Mesothelial cell of epicardium (in vitro differentiated cells): Measurements from ENCODE around the gene BRINP1. TPM values are rescaled to one million over a fixed set of nuclear protein-coding genes. Genes with fewer than 3 reads are reported as not detected.

ENCODE experiments used
- DNase-seq, 2 experiments: peaks; one replicate each; pipeline ENCODE4 v3.0.0; 2021; ENCODE audit warnings: low spot score in 2 of 2; ENCODE audit not compliant: unreplicated experiment in 2 of 2
- H3K27ac Mint-ChIP-seq: 2 replicates; pipeline ENCODE4 v1.8.0; 2021; ENCODE audit warnings: mixed read lengths
- H3K27me3 Mint-ChIP-seq: 2 replicates; pipeline ENCODE4 v1.8.0; 2021; ENCODE audit warnings: low read depth, mixed read lengths
- H3K36me3 Mint-ChIP-seq: 2 replicates; pipeline ENCODE4 v1.8.0; 2021; ENCODE audit warnings: mixed read lengths
- H3K4me1 Mint-ChIP-seq: 2 replicates; pipeline ENCODE4 v1.8.0; 2021; ENCODE audit warnings: mixed read lengths
- H3K4me3 Mint-ChIP-seq: 2 replicates; pipeline ENCODE4 v1.8.0; 2021; ENCODE audit warnings: mild to moderate bottlenecking, moderate library complexity, mixed read lengths
- H3K9me3 Mint-ChIP-seq: 2 replicates; pipeline ENCODE4 v1.8.0; 2021; ENCODE audit warnings: mixed read lengths
- CTCF ChIP-seq: fragments of 200-600 bp; sonication (generic); IDR thresholded peaks from one replicate; pipeline ENCODE4 v1.5.0; 2021; ENCODE audit warnings: antibody characterized with exemption; ENCODE audit not compliant: unreplicated experiment
- total RNA-seq: library from RNA; stranded (reverse); gene quantifications from 3 replicates; pipeline ENCODE4 v1.2.1, GENCODE V29; 2021

Gene BRINP1
- total RNA-seq, 1 donor from 2014 or later, result 13.2 TPM

- Mint-ChIP-seq H3K9me3 (peaks cover 3% of the 10 kb centered on the region), H3K4me1 (peaks cover 50% of the 10 kb centered on the region), H3K27ac (peak overlapping the region; percentile 85), H3K4me3 (peak overlapping the region; percentile 6), H3K27me3 (no peaks in the 10 kb centered on the region), H3K36me3 (peaks cover under 1% of the 10 kb centered on the region)
- TF ChIP-seq CTCF, result no peak
- peak; percentile 40 to 52 for DNase-seq
Observed at GRCh38 chr9:119216651-119217331, 152.4 kb downstream of the BRINP1 start.

- no peaks in the 10 kb centered on the region for H3K27me3 Mint-ChIP-seq
- H3K36me3 Mint-ChIP-seq, result no peaks in the 10 kb centered on the region
- H3K9me3 Mint-ChIP-seq, result no peaks in the 10 kb centered on the region
- H3K4me1 Mint-ChIP-seq, result peaks cover 40% of the 10 kb centered on the region
- H3K4me3 Mint-ChIP-seq, result no peak overlapping the region
- no peak for DNase-seq
- no peak for TF ChIP-seq CTCF
- peak overlapping the region; percentile 85 for H3K27ac Mint-ChIP-seq
Observed at GRCh38 chr9:119215651-119216050, 153.6 kb downstream of the BRINP1 start.

GRCh38 chr9:119213471-119213870 is 155.8 kb downstream of the BRINP1 start:
- H3K36me3 Mint-ChIP-seq, result no peaks in the 10 kb centered on the region
- no peaks in the 10 kb centered on the region for H3K9me3 Mint-ChIP-seq
- no peak for DNase-seq
- H3K27me3 Mint-ChIP-seq, result no peaks in the 10 kb centered on the region
- H3K4me1 Mint-ChIP-seq, result peaks cover 33% of the 10 kb centered on the region
- no peak overlapping the region for H3K4me3 Mint-ChIP-seq
- H3K27ac Mint-ChIP-seq, result no peak overlapping the region
- no peak for TF ChIP-seq CTCF

GRCh38 chr9:119197893-119198607 is 171.2 kb downstream of the BRINP1 start:
- Mint-ChIP-seq H3K4me3 (no peak overlapping the region), H3K27me3 (no peaks in the 10 kb centered on the region), H3K9me3 (no peaks in the 10 kb centered on the region), H3K36me3 (no peaks in the 10 kb centered on the region), H3K4me1 (no peaks in the 10 kb centered on the region), H3K27ac (no peak overlapping the region)
- no peak for TF ChIP-seq CTCF
- DNase-seq, result no peak

GRCh38 chr9:119195521-119195920 is 173.7 kb downstream of the BRINP1 start:
- no peak for DNase-seq
- no peak overlapping the region for H3K27ac Mint-ChIP-seq
- H3K36me3 Mint-ChIP-seq, result no peaks in the 10 kb centered on the region
- TF ChIP-seq CTCF, result no peak
- no peaks in the 10 kb centered on the region for H3K9me3 Mint-ChIP-seq
- H3K4me3 Mint-ChIP-seq, result no peak overlapping the region
- no peaks in the 10 kb centered on the region for H3K4me1 Mint-ChIP-seq
- H3K27me3 Mint-ChIP-seq, result no peaks in the 10 kb centered on the region
